ENCODE measurements around the gene METRNL.
"Not testable (repeated sequence)": the region's sequence is repeated elsewhere in the genome, so short reads cannot be mapped to it uniquely, and the experiment has no call there.

METRNL gene

DNA sequence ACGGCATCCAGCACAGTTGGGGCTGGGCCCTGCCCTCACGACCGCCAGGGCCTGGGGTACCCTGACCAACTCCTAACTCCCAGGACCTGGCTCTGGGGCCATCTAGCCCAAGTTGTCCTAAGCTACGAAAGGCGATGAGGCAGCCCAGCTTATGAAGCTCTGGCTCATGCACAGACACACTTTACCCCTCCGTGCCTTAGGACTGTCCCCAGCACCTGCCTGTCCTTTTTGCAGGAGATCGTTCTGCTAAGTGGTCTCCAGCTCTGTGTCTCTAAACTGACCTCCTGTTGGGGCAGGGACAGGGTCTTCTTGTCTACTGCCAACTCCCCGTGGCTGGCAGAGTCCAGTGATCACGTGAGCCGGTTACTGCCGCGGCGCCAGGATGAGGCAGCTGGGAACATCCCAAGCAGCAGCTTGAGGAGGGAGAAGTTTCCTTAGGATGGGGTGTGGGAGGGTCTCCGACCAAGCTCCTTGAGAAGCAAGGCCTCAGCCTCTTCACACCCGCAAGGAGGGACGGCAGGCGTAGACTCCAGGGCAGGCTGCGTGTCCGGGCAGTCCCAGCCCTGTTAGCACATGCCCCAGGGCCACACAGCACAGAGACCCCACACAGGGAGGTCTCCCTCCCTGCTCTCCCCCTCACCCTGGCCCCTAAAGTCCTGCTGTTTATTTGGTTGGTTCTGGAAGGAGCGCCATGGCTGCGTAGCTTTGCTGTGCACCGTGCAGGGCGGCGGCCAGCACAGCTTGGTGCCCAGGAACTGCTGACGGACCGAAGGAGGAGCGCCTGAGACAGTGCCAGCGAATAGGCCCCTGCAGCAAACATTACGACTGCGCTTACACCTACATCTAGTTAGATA lies 16.4 kb upstream of the METRNL start:
- Histone ChIP-seq H3K4me3 (ENCODE audit: low read depth, low read length) (no peak overlapping the region), H3K79me2 (no peaks in the 10 kb centered on the region), H3K4me1 (peaks cover 3% of the 10 kb centered on the region), H3K9me3 (ENCODE audit: control insufficient read depth, low read length) (no peaks in the 10 kb centered on the region), H3K27ac (no peak overlapping the region), H2AFZ (no peak overlapping the region), H3K36me3 (ENCODE audit: control insufficient read depth, insufficient read depth, low read length) (no peaks in the 10 kb centered on the region), H3K4me2 (ENCODE audit: low read length) (no peak overlapping the region), H3K9ac (no peak overlapping the region), H3K27me3 (ENCODE audit: control insufficient read depth, insufficient read depth, low read length) (no peaks in the 10 kb centered on the region)
- TF ChIP-seq CTCF (IDR thresholded peaks at IDR 0.05) = no peak

DNA sequence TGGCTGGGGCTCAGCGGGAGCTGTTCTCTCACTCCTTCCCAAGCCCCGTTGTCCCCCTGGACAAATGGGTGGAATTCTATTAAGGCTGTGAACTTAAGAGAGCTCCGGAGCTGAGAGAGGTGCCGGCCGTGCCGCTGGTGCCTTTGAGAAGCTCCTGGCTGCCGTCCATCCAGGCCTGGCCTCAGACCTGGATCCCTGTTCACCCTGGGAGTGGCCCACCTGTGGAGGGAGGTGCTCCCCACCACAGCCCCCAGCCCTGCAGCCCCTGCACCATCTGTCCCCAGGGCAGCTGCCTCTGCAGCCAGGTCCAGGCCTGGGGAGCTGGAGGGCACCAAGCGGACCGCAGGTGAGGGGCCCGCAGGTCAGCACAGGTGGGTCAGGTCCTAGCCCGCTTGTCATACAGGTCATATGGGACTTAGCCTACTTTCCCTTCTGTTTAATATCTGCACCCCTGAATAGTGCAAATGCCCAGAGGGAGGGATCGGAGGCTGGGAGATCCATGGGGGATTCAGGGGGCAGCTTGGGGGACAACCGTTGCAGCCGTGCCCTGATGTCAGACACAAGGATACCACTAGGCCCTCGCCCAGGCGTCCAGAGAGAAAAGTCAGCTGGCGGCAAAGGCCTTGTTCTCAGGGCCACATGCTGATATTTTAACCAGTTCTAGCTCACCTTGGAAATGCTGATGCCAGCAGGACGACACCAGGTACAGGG lies 15.2 kb upstream of the METRNL start:
- Histone ChIP-seq H3K4me3 (ENCODE audit: low read depth, low read length) (no peak overlapping the region), H3K27me3 (ENCODE audit: control insufficient read depth, insufficient read depth, low read length) (no peaks in the 10 kb centered on the region), H3K36me3 (ENCODE audit: control insufficient read depth, insufficient read depth, low read length) (no peaks in the 10 kb centered on the region), H3K9ac (no peak overlapping the region), H3K27ac (no peak overlapping the region), H2AFZ (peak overlapping the region; percentile 28), H3K4me1 (peaks cover 3% of the 10 kb centered on the region), H3K79me2 (no peaks in the 10 kb centered on the region), H3K9me3 (ENCODE audit: control insufficient read depth, low read length) (no peaks in the 10 kb centered on the region), H3K4me2 (ENCODE audit: low read length) (no peak overlapping the region)
- TF ChIP-seq CTCF (IDR thresholded peaks at IDR 0.05) = no peak

- H2AFZ ChIP-seq = peak overlapping the region; percentile 28
- no peak for TF ChIP-seq CTCF (IDR thresholded peaks at IDR 0.05)
- no peaks in the 10 kb centered on the region for H3K9me3 ChIP-seq (ENCODE audit: control insufficient read depth, low read length)
- no peak overlapping the region for H3K9ac ChIP-seq
- no peaks in the 10 kb centered on the region for H3K36me3 ChIP-seq (ENCODE audit: control insufficient read depth, insufficient read depth, low read length)
- H3K4me2 ChIP-seq (ENCODE audit: low read length) = no peak overlapping the region
- no peaks in the 10 kb centered on the region for H3K27me3 ChIP-seq (ENCODE audit: control insufficient read depth, insufficient read depth, low read length)
- peaks cover 3% of the 10 kb centered on the region for H3K4me1 ChIP-seq
- no peak overlapping the region for H3K27ac ChIP-seq
- no peaks in the 10 kb centered on the region for H3K79me2 ChIP-seq
- H3K4me3 ChIP-seq (ENCODE audit: low read depth, low read length) = no peak overlapping the region
Measured at GRCh38 chr17:83064732-83065659, 14.4 kb upstream of the METRNL start.

GRCh38 chr17:83065660-83066542 lies 13.5 kb upstream of the METRNL start:
- Histone ChIP-seq H2AFZ (no peak overlapping the region), H3K9me3 (ENCODE audit: control insufficient read depth, low read length) (no peaks in the 10 kb centered on the region), H3K4me1 (peaks cover 3% of the 10 kb centered on the region), H3K36me3 (ENCODE audit: control insufficient read depth, insufficient read depth, low read length) (no peaks in the 10 kb centered on the region), H3K79me2 (no peaks in the 10 kb centered on the region), H3K9ac (no peak overlapping the region), H3K4me2 (ENCODE audit: low read length) (no peak overlapping the region), H3K4me3 (ENCODE audit: low read depth, low read length) (no peak overlapping the region), H3K27ac (no peak overlapping the region), H3K27me3 (ENCODE audit: control insufficient read depth, insufficient read depth, low read length) (no peaks in the 10 kb centered on the region)
- no peak for TF ChIP-seq CTCF (IDR thresholded peaks at IDR 0.05)

DNA sequence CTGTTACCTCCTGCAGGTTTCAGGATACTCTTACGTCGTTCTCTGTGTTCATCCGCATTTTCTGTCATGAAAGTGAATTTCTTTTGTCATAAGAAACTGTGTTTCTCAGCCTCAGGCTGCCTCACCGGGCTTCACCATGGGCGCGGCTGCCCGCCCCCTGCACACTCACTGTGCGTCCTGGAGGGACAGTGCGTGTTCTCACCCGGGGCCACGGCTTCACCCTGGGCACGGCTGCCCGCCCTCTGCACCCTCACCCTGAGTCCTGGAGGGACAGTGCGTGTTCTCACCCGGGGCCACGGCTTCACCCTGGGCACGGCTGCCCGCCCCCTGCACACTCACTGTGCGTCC lies 12.9 kb upstream of the METRNL start:
- H2AFZ ChIP-seq; H3K79me2 ChIP-seq; H3K27ac ChIP-seq; H3K9me3 ChIP-seq (ENCODE audit: control insufficient read depth, low read length); H3K27me3 ChIP-seq (ENCODE audit: control insufficient read depth, insufficient read depth, low read length); H3K4me1 ChIP-seq; H3K9ac ChIP-seq; H3K36me3 ChIP-seq (ENCODE audit: control insufficient read depth, insufficient read depth, low read length); H3K4me3 ChIP-seq (ENCODE audit: low read depth, low read length); H3K4me2 ChIP-seq (ENCODE audit: low read length): not testable (repeated sequence)
